GM18519 (cell line): ENCODE data around the gene SEC23A.
"Not testable (repeated sequence)": the region's sequence is repeated elsewhere in the genome, so short reads cannot be mapped to it uniquely, and the experiment has no call there.

ENCODE experiments used
- ATAC-seq: cut with Tn5 transposase; IDR thresholded peaks from one replicate; pipeline ENCODE4 v1.9.1; 2021; ENCODE audit warnings: mild to moderate bottlenecking, moderate library complexity; ENCODE audit not compliant: unreplicated experiment, low FRiP score

The SEC23A gene

DNA sequence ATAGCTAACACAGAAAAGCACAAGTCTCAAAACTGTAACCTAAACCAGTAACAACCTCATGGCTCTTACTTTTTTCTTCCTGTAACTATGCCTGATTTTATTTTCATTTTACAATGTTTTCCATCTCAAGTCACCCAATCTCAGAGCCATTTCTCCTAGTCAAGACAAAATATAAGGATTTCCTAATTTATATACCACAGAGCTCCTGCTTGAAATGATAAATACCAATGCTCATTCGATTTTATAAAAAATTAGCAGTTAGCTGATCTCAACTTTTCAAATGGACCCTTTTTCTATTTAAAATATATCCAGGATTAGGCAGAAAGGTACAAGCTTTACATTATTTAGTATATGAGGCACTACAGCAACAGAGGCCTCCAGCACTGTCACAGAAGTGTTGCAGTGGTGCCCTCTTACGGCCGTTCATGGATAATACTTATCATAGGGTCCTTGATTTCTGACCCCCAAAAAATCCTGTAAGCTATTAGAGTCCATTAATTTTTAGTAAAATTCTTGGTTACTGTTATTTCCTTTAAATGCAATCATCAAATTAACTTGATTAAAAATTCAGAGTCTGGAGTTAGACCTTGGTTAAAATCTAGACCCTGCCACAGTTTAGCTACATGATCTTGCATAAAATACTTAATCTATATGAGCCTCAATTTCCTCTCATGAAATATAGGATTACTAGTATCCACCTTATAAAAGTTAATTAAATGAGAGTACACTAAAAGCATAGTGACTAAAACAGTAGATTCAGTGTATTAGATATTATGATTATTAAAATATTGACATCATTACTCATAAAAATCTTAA lies 68.3 kb downstream of the SEC23A start:
- ATAC-seq, result no peak

DNA sequence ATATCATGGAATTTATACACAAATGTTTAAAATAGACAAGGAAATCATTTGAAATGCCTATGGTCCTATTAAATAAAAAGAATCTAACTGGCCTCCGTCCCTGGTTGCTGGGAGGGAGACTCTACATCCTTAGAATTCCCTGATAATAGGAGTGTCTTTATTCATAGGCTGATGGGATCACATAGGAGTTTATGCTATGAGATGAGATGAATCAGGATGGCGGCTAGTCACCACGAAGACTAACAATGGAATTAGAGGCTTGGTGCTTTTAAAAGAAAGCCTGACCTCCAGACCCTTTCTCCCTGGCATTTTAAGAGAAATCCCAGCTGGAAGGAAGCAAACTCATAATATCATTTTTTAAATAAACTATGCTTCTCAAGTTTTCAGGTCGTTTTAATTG lies 69.7 kb downstream of the SEC23A start:
- ATAC-seq, result no peak

DNA sequence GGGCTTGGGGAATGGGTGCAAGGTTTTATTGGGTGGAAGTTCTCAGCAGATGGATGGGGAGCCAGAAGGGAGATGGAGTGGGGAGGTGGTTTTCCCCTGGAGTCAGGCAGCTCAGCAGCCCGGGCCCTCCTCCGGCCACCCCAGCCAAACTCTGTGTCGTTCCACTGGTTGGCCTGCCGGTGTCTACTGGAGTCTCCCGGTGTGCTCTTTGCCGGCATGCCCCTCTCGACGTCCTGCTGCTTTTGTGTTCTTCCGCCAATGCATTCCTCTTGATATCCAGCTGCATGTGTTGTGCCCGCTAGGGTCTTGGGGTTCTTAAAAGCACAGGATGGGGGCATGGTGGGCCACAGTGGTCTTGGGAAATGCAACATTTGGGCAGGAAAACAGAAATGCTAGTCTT lies 72.8 kb downstream of the SEC23A start:
- no peak for ATAC-seq

DNA sequence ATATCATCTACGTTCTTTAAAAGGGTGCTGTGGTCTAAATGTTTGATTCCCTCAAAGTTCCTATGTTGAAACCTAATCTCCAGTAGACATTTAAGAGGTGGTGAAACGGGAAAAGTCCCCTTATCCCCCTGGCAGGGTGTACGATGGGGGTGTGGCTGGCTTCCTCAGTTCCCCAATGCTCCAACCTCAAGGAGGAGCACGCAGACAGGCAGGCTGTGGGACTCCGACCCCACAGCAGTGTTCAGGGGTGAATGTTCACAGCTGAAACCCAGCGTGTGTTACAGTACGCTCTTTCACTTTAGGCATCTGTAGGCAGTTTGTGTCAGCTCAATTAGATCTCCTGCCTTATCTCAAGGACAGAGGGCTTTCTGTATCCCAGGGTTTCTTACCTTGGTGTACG lies 73.2 kb downstream of the SEC23A start:
- no peak for ATAC-seq

DNA sequence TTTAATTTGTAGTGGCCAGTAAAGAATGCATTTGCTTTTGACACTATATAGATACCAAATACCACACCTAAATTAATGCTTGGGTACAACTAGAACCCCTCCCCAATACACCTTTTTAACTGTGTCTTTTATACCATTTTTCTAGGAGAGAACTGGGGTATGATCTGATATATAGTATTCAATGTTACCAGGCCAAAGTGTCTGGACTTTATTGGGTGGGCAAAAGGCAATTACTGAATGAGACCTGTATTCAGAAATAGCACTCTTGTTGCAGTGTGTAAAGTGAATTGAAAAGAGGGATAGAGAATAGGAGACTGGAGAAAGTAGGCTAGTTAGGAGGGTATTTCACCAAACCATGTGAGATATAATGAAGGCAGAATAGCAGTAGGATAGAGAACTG lies 74.4 kb downstream of the SEC23A start:
- no peak for ATAC-seq

DNA sequence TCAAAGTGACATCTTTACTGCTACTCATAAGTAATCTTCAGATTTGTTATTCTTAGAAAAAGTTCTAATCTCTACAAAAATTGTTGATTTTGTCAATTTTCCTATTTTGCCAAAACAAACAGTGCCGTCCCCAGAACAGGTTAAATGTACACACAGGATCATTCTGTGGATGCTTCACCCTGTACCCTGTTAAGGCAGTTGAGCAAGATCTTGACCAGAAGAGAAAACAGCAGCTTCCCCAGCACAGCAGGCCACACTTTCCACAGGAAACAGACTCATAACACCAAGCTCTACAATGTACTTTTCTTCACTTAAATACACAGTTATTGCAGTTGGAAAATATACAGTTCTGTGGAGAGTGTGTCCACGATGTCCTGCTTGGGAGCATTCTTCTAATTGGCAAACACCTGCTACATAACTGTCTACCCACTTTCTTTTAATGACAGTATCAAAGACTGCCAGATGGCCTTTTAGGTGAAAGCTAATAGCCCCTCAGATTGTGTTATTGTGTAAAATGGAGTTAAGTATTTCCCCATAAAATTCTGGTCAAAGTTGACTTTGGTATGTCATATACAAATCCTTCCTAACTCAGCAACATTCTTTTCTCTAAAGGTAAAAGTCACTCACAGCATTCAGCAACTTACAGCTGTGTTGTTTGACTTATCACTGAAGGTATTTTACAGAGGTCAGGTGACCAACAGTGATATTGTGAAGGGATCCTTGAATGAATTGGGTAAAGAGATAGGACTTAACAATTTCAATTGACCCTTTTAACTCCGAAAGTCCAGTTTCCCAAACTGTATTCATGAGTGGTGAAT lies 77.0 kb downstream of the SEC23A start:
- ATAC-seq, result no peak

DNA sequence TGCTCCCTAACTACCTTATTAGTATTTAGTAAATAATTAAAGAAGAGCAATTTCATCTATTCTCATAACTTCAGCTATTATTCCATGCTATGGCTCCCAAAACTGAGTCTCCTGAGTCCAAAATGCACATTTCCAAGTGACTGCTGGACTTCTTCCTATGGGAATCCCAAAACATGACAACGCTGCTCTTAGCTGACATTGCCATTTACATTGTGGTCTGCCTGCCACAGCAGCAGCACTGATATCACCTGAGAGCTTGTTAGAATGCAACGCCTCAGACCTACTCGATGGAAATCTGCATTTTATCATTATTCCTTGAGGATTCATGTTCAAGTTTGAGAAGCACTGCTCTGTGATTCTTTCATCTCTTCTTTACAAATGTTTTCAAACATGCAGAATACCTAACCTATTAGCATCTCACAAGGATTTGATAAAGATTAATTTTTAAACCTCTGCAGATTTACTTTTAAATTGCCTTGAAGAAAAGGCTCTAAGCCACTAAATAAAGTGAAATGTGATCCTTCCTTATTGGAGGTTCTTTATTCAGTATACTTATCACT lies 77.7 kb downstream of the SEC23A start:
- no peak for ATAC-seq

DNA sequence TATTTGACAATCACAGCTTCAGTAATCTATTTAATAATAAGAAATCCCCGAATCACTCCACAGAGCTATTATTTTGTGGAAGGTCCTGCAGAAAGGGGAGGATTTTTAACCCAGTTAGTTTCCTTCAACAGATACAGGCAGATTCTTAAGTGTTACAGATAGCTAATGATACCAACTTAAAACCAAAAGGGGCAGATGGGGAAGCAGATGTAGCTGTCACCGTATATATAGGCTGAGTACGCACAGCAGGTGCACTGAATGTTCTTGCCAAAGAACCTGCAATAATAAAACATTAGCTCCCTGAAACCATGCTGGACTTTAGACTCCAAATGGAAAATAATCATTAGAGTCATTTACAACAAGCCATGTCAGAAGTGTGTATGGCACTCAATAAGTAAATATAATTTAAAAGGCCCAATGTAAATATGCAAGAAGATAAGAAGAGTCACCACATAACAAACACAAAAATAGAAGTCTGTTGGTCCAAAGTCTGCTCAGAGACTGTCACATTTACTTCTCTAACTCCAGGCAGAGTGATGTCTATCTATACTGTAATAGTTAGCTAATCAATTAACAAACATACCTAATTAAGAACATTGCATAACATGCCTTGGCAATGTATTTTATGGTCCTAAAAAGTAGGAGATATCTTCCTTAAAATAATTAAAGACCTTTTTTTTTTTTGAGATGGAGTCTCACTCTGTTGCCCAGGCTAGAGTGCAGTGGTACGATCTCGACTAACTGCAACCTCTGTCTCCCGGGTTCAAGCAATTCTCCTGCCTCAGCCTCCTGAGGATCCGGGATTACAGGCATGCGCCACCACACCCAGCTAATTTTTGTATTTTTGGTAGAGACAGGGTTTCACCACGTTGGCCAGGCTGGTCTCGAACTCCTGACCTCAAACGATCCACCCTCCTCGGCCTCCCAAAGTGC lies 78.8 kb downstream of the SEC23A start:
- no peak for ATAC-seq

DNA sequence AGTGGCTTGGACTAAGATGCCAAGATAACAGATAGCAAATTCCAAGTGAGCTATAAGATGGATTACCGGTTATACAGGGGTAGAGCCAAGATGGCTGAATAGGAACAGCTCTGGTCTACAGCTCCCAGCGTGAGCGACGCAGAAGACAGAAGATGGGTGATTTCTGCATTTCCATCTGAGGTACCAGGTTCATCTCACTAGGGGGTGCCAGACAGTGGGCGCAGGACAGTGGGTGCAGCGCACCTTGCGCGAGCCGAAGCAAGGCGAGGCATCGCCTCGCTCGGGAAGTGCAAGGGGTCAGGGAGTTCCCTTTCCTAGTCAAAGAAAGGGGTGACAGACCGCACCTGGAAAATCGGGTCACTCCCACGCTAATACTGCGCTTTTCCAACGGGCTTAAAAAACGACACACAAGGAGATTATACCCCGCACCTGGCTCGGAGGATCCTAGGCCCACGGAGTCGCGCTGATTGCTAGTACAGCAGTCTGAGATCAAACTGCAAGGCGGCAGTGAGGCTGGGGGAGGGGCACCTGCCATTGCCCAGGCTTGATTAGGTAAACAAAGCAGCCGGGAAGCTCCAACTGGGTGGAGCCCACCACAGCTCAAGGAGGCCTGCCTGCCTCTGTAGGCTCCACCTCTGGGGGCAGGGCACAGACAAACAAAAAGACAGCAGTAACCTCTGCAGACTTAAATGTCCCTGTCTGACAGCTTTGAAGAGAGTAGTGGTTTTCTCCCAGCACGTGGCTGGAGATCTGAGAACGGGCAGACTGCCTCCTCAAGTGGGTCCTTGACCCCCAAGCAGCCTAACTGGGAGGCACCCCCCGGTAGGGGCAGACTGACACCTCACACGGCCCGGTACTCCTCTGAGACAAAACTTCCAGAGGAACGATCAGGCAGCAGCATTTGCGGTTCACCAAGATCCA lies 85.7 kb downstream of the SEC23A start:
- ATAC-seq, result not testable (repeated sequence)

DNA sequence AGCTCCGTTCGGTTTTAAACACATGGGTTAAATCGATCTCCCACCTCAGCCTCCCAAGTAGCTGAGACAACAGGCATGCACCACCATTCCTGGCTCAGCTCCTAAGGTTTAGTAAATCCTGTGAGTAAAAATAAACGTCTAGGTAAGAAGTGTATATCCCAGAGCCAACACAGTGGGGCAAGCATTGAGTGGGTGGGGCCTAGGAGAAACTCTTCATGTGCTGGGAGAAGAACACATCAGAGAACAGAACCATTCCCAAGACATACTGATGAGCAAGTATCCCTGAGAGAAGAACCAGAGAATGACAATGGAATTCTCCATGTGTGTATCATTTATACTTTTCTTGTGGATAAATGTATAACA lies 86.3 kb downstream of the SEC23A start:
- ATAC-seq, result no peak

DNA sequence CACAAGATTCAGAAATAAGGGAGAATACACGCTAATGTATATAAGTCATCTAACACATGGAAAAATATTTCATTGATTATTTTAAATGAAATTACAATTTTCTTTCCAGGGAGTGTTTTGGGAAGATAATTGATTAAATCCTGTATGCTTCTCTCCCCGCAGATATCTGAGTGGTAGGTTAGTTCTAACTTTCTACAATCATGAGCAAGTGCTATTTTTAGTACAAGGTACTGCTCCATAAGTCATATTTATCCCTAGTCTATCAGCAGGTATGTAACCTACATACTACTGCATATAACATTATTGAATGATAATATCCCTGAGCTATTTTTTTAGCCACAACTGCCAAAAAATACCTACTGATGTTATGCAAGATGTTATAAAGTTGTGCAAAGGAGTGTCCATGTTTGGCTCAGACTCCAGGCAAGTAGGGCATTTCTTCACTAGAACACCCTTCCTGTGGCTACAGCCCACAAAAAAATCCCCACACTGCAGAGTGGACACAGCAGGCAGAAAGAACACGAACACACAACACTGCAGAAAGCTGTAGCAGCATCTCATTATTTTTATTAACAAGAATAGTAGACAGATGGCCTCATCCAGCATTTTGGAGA lies 87.0 kb downstream of the SEC23A start:
- ATAC-seq, result no peak

DNA sequence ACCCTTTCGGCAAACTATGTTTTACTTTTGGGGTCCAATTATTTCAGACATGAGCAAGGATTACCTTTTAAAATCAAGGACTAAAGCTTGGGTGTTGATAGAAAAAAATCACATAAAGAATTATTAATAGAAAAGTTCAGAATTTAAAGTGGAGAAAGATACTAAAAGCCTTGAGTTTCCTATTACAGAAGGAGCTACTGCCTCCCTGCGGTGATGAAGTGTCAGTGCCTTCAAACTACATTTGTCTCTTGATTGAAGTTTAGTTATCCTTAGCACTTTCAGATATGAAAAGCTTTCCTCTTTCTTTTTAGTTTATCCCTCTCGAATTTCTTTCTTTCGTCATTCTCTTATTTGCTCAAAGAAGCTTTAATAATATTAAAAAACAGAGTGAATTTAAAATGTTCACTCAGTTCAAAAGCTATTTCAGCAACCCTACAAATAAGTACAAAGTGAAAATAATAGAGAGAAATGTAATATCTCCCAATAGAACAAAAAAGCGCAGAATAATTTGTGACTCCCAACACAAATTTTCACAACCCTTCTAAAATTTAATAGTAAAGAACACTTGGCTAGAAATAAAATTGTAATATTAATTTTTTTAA lies 87.6 kb downstream of the SEC23A start:
- peak; percentile 80 for ATAC-seq

DNA sequence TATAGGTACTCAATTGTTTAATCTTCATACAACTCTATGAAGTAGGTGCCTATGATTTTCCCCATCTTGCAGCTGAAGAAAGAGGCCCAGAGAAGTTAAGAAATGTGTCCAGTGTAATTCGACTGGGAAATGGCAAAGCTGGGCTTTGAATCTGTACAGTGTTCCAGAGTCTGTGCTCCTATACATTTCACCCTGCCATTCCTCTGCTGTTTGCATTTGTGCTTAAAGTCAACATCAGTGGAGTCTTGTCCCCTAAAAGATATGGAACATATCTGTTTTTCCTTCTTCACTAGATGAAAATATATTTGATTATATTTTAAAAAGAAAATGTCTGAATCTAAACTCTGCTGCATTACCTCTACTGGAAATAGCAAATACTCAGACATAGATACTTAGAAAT lies 88.6 kb downstream of the SEC23A start:
- no peak for ATAC-seq

DNA sequence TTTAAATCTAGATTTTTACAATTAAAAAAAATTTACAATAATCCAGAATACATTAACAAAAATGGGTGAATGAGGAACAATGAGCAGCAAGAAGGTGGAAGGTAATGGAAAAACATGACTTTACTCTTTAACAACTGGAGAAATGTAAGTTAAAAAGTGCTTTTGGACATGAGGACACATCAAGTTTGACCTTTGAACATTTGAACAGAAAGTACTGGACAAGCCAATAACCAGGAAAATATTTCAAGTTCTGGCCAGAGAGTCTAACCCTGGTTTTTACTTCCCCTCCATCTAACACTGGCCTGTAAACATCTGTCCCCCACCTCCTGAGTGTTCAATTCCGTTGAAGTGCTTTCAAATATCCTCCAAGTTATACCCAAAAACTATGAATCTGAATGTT lies 94.1 kb downstream of the SEC23A start:
- not testable (repeated sequence) for ATAC-seq

DNA sequence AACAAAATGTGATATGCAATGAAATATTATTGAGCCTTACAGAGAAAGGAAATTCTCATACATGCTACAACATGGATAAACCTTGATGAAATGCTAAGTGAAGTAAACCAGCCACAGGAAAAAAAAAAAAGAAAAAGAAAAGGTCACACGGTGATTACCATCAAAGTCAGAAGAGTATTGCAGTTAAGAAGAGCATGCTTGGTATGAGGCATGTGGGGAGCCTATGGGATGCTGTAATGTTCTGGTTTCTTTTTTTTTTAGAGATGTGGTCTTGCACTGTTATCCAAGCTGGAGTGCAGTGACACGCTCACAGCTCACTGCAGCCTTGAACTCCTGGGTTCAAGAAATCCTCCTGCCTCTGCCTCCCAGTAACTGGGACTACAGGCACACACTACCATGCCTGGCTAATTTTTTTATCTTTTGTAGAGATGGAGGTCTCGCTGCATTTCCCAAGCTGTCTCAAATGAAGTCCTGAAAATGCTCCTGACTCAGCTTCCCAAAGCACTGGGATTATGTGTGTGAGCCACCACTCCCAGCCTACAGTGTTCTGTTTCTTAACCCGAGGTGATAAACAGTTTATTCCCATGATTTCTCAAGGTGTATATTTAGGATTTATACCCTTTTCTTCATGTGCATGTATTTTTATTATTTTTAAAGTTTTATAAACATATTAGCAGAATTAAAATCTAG lies 96.2 kb downstream of the SEC23A start:
- ATAC-seq, result no peak

DNA sequence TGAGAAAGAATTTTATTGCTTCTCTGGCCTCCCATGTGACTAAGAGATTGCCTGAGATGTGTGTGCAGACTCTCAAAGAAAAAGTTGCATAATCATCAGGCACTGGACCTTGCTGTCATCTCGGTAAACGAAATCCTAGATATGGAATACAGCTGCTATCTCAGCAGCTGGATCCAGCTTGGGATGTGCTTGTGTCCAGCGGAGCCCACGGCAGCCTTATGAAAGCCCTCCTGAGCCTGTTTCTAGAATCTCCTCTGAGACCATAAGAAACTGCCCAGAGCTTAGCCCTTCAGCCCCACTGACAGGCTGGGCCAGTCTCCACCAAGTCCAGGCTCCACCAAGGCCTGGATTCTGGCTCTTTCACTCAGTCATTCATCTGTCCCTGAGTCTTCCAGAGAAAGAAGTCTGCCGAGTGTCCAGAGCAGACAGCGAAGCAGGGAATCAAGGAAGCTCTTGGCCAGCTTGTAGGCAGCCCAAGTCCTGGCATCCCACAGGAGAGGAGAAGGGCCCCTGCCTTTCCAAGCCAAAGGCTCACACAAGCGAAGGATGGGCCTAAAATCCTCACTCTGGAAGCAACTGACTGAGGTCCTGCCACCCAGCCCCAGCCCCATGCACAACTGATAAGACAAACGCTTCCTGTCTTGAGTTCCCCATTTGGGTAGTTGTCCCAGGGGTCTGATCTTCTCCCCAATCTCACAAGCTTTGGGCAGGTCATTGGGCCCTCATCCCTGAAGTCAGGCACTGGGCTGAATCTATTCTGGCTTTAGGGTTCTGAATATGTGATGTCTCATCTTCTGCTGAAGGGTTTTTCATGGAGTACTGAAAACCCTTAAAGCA lies 97.8 kb downstream of the SEC23A start:
- no peak for ATAC-seq

DNA sequence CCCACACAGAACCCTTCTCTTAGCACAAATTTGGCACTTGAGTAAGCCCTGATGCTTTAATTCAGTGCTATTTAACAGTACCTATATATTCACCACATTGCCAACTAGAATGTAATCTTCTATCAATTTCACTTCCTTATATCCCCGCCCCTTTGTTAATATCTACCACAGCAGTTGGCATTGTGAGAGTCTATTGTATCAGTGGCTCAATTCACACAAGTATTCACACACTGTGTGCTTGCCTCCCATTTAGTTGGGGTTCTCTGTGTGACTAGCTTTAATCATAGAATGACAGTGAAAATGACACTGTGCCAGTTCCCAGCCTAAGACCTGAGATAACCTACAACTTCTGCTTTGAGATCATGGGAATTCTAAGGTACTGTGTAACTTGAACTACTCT lies 103.1 kb downstream of the SEC23A start:
- ATAC-seq, result no peak
